Measurements from ENCODE around the gene CATSPER4.
A peak's percentile ranks its signal among the peaks of the same experiment; 100 is the strongest.
"Not testable (repeated sequence)": the region's sequence is repeated elsewhere in the genome, so short reads cannot be mapped to it uniquely, and the experiment has no call there.

The CATSPER4 gene

DNA sequence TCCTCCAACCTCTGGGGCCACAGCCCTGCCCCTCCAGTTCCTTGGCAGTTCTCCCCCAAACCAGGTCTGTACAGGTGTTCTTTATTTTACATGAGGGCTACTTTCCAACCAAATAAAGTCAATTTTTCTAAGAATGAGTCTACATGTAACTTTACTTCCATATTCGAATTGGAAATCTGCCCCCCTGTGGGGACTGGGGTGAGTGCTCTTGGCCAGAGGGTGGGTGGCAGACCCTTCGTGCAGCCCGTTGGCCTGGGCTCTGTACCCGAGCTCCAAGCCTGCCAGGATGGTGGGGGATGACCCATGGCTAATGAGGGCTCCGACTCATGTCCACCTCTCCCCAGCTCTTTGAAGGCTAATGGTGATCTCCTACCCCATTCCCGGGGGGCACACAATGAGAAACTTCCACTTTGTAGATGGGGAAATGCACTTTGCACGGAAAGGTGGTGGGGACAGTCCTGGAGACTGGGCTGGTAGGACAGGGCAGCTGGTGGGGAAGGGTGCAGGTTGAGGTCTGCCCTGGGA is 589 bp upstream of the CATSPER4 start:
- no peak for DNase-seq

DNA sequence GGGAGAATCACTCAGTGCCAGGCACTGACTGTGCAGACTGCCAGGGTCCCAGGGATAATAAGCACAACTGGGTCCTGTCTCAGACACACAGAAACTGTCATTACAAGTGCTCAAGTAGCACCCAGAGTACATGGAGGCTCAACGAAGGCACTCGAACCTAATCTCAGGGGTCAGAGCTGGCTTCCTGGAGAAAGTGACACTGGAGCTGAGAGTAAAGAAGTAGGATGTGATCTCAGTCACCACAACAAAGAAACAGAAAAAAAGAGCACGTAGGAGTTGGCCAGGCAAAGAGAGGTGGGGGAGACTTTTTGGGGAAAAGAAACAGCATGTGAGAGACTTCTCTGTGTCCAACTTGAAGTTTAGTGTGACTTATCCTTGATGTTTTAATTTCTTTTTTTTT is 1.3 kb downstream of the CATSPER4 start:
- DNase-seq, result no peak

DNA sequence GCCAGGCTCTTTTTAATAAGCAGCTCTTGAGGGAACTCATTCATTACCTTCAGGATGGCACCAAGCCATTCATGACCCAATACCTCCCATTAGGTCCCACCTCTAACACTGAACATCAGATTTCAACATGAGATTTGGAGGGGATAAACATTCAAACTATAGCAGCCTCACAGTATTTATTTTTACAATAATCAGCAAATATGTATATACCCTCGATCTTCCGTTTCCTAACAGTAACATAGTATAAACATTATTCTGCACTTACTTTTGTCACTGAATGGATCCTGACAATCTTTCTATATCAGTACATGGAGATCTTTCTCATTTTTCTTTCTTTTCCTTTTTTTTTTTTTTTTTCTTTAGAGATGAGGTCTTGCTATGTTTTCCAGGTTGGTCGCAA is 5.4 kb downstream of the CATSPER4 start:
- no peak for DNase-seq

DNA sequence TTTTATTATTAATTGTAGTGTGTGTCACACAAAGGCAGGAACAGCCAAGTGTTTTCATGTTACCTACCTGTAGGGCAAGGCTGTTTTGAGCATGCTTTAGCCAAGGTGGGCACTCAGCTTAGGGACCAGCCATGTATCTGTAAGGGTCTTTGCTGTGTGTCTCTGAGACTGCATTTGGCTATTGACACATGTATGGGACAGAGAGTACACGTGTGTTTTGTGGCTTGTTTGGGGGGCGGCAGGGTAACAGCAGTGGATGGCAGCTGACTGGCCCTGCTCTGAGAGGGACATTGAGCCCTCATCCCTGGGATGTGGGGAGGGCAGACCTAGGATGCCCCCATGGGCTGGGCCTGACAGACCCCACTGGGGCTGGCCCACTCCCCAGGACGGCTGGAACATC is 6.9 kb downstream of the CATSPER4 start:
- no peak for DNase-seq

DNA sequence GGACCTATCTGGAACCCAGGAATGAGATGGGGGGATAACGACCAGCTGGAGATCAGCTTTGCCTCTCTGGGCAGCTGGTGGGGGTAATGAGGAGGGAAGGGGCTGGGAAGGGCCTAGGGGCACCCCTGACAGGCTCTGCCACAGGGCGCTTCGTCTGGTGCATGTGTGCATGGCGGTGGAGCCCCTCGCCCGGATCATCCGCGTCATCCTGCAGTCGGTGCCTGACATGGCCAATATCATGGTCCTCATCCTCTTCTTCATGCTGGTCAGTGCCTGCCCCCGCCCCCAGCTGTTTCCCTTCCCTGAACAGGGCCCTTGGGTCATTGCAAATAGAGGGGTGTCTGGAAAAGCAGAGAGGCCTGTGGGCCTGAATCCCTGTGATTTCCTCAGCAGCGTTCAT is 7.4 kb downstream of the CATSPER4 start:
- no peak for DNase-seq

DNA sequence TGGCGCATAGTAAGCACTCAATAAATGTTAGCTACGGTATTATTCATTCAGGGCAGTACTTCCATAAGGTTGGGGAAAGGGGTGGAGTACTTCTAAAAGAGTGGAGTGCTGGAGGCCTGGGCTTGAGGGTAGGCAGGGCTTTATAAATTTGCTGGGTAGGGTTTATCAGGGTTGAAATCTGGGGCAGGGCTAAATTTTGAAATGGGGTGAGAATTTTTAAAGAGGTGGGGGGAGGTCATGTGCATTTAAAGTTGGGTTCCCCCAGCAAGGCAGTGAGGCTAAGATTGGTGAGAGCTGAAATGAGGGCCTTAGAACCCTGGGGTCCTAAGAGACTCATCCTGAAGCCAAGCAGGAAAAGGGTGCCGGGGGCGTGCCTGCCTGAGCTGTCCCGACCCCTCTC is 10.0 kb downstream of the CATSPER4 start:
- no peak for DNase-seq

DNA sequence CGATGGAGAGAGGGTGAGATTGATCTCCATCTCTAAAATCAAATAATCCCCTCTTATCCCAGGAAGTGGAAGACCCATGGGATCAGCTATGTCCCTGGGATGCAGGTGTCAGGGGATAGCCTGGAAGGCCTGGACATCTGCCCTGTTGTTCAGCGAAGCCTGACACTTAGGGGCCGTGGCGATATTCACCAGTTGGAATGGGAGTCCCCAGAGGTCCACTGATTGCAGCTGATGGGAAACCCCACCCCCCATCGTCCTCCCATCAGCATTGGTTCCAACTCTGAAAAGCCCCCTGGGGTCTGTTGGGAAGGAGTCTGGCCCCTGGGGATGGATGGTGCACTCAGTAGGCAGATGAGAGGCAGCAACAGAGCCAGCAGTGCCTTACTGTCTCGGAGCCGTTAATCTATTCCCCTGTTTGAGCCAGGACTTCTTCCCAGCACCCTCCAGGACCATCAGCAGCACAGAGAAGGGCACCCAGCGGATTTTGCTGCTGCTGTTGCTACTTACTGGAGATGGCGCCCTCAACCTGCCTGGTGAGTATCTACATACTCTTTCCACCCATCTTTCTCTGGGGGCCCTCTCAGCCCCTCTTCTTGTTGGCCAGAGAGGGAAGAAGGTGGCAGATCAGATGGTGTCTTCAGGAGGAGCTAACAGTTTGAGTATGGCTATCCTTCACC is 13.4 kb downstream of the CATSPER4 start:
- no peak for DNase-seq

DNA sequence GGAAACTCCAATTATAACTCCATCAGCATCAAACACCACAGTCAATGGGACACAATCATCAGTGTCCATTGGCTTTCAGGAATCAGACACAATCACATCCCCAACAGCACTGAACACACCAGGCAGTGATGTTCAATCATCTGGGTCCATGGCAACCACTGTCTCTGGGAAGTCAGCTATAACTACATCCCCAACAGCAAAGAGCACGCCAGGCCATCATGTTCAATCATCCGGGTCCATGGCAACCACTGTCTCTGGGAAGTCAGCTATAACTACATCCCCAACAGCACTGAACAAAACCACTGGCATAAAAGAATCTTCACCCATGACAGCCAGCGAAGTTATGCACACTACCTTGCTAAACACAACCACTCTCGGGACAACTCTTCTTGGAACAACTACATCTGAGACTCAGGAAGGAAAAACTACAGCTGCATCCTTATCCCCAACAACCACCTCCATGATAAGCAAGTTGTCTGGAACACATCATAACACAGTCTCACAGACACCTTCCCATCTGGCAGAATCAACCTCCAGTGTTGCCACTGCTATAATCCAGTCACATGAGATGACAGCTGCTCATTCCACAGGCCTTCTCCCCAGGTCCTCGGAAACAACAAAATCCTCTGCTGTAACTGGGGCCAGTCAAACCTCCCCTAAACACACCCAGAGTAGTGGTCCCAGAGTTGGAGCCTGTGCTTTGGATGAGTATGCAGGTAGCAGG is 19.9 kb downstream of the CATSPER4 start:
- DNase-seq, result no peak

DNA sequence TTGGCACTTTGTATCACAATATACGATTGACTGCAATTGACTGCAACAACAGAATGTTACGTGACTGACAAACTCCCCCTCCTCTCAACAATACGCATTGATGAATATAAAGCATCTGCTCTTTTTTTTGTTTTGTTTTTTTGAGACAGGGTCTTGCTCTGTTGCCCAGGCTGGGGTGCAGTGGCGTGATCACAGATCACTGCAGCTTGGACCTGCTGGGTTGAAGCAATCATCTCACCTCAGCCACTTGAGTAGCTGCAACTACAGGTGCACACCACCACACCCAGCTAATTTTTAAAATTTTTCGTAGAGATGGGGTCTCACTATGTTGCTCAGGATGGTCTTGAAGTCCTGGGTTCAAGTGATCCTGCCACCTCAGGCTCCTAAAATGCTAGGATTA is 22.3 kb downstream of the CATSPER4 start:
- DNase-seq, result no peak

DNA sequence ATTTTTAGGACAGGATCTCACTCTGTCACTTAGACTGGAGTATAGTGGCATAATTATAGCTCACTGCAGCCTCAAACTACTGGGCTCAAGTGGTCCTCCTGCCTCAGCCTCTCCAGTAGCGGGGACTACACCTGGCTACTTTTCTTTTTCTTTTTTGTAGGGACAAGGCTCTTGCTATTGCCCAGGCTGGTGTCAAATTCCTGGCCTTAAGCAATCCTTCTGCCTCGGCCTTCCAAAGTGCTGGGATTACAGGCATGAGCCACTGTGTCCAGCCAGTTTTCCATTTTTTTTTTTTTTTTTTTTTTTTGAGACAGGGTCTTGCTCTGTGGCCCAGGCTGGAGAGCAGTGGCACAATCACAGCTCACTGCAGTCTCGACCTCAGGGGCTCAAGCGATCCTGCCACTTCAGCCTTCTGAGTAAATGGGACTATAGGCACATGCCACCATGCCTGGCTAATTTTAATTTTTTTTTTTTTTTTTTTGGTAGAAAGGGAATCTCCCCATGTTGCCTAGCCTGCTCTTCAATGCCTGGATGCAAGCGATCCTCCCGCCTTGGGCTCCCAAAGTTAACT is 23.0 kb downstream of the CATSPER4 start:
- DNase-seq, result no peak

DNA sequence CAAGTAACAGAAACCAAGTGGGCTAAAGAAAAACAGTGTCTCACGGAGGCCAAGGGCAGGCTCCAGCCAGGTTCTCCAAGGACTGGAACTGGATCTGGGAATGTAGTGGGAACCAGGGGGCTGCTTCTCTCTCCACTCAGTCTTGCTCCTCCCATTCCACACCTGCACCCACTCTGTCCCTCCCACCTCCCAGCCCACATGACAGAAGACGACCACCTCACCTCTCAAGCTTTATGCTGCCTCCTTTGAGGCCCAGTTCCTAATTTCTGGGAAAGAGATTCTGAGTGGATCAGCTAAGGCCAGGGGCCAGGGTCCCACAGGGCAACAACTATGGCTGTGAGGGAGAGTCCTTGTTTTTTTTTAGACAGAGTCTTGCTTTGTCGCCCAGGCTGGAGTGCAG is 24.8 kb downstream of the CATSPER4 start:
- no peak for DNase-seq

DNA sequence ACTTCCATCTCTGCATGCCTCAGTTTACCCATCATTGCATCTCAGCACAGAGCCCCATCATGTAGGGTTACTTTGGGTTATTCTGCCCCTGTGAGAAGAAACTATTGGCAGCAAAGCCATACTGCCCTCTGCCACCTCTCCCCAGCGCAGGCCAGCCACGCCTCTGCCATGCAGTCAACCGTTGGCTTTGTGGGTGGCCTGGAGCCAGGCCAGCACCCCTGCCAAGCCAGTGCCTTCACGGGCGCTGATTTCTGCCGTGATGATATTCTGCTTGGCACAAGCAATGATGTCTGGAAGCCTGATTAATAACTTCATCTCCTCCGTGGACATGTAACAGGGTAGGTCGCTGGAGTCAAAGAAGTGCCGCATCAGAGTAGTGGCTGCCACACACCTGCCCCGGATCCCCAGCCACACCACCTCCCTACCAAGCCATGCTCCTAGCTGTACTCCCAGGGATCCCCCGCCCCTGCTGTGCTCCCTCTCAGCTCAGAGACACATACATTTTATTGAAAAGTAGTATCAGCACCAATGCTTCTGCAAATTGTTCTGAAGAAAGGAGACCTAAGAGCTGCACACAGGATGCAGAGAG is 28.6 kb downstream of the CATSPER4 start:
- DNase-seq, result no peak

DNA sequence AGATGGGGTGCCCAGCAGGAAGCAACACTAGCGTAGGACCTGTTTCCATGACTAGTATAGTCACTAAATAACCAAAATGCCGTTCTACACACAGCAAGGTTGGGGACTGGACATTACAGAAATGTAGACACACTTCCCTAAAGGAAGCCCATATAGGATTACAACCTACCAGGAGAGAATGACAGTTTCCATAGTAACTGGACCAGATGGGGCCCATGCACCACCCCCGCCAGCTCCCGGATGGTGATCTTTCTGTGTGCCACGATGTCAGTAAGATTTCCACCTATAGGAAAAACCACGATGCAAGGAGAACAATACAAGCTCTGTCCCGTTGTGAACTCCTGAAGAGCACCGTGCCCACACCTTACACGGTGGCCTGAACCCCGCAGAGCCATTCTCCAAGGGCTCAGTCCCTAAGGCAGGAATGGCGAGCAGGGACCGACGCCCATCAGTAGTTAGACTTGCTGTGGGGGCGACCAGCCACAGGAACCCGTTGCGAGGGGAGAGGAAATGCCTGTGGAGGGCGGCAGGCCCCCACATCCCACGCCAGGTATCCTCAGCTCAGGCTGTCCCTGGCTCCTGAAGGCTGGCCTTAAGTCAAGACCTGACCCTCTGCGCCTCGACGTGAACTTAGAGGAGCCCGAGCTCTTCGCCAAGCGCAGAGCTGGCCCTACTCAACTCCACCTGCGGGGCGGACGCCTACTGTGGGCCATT is 30.0 kb downstream of the CATSPER4 start:
- no peak for DNase-seq

DNA sequence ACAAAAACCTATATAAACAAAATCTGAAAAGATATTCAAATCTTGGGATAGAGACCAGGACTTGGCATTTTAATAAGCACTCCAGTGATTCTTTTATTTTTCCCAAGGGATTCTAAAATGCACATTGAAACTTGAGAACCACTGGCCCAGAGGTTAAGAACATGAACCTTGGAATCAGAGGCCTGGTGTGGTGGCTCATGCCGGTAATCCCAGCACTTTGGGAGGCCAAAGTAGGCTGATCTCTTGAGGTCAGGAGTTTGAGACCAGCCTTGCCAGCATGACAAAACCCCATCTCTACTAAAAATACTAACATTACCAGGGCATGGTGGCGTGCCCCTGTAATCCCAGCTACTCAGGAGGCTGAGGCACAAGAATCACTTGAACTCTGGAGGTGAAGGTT is 30.7 kb downstream of the CATSPER4 start:
- DNase-seq, result no peak

DNA sequence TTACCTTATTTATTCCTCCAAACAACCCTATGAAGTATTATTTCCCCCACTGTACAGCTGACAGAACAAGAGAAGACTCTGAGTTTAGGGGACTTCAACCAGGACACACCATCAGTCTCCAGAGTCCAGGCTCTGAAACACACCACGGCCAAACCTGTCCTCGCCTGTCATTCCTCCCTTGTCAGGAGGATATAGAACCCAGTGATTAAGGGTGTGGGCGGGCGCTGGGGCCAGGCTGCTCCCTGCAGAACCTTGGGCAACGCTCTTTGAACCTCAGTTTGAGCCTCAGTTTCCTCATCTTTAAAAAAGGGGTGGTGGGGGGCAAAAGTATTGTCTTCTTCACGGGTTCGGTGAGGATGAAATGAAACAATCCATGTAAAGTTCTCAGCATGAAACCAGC is 34.2 kb downstream of the CATSPER4 start:
- DNase-seq, result no peak

DNA sequence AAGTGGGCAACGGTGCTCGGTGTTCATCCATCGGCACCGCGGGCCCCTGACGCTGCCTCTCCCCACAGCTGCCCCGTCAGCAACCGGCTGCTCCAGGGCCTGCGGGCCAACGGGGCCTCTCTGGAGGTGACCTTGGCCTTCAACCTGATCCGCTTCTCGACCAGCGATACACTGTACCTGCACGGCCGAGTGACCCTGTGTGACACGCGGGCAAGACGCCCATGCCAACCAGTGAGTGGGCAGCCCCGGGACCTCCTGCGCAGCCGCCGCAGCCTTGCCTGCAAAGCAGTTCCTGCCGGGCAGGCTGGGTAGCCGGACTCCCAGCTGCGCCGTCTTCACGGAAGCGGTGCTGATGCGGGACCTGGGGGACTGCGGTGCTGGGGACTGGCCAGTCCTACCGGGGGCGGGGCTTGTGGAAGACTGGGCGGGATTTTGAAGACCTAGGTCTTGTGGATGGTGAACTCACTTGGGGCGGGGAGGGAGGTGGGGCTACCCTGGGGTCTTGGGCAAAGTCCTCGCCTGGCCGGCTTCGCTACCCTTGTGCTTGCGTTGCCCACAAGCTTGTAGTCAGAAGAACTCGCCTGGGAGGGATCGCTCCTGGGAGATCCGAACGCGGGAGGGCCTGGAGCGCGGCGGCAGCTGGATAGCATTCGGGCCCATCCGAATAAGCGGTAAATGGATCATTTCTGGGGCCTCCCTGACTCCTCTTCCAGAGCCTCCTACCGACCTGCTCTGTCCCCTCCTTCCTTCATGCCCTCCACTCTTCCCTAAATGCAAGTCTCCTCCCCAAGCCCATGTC is 34.8 kb downstream of the CATSPER4 start:
- peak in 49 of 51 donors; percentile 4 to 76 (median 43) for DNase-seq

DNA sequence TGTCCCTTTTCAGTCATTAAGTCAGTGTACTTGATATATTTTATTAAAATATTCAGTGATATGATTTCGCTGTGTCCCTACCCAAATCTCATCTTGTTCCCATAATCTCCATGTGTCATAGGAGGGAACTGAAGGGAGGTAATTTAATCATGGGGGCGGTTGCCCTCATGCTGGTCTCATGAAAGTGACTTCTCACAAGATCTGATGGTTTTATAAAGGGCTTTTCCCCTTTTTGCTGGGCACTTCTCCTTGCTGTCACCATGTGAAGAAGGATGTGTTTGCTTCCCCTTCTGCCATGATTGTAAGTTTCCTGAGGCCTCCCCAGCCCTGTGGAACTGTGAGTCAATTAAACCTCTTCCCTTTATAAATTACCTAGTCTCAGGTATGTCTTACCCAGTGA is 40.3 kb downstream of the CATSPER4 start:
- not testable (repeated sequence) for DNase-seq

DNA sequence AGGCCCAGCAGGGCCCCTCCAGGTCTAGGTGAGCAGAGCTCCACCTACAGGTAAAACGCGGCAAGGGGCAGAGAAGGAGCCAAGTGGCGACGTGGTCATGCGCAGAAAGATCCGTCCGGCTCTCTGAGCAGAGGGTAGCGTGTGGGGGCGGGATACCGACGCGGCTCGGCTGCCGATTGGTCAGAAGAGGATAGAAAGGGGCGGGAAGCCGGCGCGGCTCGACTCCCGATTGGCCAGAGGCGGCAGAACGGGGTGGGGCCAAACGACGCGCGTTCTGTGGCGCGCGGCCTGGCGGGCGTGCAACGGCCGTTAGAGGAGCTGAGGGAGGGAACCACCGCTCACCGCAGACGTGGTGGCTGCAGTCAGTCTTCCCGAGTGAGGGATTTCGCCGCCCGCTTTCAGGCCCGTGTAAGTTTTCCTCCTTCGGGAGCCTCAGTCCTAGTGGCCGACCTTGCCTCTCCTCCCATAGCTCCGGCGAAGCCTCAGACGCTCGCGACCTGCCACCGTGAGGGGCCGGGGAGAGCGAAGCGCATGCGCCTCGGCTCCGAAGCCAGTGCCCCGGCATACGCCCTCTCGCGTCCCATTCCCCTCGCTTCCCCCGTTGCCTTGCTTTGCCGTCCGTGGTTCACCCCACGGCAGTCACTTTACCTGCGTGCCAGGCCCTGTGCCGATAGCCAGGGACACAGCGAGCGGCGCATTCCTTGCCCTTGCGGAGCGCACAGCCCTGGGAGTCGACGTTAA is 43.7 kb downstream of the CATSPER4 start, which contains the start of gene CEP85:
TSS of gene CEP85 (plus strand) at position 298 of the 741 bp plus-strand sequence. CDS start 5,584 bp downstream, outside the sequence.
- DNase-seq, result peak; percentile 82 to 99 (median 97)

DNA sequence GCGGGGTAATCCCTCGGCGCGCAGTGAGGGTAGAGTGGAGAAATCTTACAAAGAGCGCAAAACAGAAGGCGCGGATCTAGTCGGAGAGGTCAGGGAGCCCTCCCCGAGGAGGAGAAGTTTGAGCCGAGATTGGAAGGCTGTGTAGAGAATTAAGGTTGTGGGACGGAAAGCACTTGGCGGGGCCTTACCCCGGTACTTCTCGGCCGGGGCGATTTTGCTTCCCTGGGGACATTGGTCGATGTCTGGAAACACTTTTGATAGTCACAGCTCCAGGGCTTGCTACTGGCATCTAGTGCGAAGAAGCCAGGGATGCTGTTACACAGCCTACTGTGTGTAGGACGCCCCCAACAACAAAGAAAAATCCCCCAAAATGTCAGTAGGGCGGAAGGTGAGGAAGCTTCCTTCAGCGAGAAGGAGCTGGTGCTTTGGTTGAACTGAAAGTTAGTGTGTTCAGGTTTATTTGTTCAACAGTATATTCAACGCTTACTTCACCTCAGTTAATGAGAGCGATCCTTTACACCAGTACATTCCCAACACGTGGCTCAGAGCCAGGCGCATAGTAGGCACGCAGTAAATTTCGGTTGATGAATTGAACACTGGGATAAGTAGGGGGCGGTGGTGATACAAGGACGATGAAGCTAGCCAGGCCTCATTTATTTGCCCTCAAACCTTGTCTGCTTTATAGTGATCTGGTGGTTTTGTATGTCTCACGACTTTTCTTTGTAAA is 44.4 kb downstream of the CATSPER4 start:
- peak in 10 of 51 donors; percentile 3 to 59 (median 42) for DNase-seq
